ENCODE results near the gene BCL7A. TPM values are rescaled to one million over a fixed set of nuclear protein-coding genes. Genes with fewer than 3 reads are reported as not detected.
"Not testable (repeated sequence)": the region's sequence is repeated elsewhere in the genome, so short reads cannot be mapped to it uniquely, and the experiment has no call there.

Gene BCL7A
- total RNA-seq, 6 experiments from 2014 or later = 3.5 to 6.4 (median 4.6) TPM

DNA sequence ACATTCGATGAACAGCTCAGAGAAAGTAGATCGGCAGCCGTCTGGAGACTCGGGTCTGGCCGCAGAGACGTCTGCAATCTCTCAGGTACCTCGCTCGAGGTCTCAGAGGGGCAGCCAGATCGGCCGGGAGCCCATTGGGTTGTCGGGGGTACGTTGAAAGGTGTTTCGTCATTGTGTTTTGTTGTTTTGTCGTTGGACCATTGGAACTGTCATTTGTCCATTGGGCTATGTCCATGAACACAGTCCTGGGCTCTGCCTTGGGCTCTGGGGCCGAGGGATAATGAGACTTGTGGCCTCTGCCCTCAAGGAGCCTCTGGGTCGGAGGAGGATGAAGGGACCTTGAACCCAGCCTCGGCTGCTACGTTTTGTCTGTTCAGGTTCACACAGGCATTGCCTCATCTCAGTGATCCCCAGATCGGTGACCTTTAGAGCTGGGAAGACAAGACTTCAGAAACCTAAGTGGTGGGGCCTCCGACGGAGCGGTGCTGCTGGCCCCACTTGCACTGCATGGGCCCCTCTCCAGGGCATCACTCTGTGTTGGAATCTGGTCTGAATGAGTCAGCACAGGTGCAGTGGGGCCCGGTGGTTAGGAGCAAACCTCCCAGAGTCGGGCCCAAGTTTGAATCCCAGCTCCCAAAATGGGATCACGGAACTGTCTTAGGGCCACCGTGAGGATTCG, 33.3 kb downstream of the BCL7A start:
- H3K4me1 ChIP-seq = peaks cover 0 to 29% (median 11%) of the 10 kb centered on the region in 4 donors
- intact Hi-C loops (cut with DNase I) = loop anchor here (5.0 kb wide), 1 partner anchor 67 kb away; no protein-coding TSS in a partner anchor
- H3K36me3 ChIP-seq = no peaks in the 10 kb centered on the region
- DNase-seq (no peak), ATAC-seq (peak in 1 of 4 donors; percentile 7)
- 54% methylated on average over 12 of the region's 27 CpGs for WGBS (ENCODE audit: insufficient coverage, low coverage, low lambda C conversion rate, missing lambda C conversion rate)
- H3K27me3 ChIP-seq = no peaks in the 10 kb centered on the region
- peak overlapping the region in 1 of 3 donors; percentile 7 for H3K27ac ChIP-seq
- no peak overlapping the region for H3K4me3 ChIP-seq
- TF ChIP-seq, protein P1, sequence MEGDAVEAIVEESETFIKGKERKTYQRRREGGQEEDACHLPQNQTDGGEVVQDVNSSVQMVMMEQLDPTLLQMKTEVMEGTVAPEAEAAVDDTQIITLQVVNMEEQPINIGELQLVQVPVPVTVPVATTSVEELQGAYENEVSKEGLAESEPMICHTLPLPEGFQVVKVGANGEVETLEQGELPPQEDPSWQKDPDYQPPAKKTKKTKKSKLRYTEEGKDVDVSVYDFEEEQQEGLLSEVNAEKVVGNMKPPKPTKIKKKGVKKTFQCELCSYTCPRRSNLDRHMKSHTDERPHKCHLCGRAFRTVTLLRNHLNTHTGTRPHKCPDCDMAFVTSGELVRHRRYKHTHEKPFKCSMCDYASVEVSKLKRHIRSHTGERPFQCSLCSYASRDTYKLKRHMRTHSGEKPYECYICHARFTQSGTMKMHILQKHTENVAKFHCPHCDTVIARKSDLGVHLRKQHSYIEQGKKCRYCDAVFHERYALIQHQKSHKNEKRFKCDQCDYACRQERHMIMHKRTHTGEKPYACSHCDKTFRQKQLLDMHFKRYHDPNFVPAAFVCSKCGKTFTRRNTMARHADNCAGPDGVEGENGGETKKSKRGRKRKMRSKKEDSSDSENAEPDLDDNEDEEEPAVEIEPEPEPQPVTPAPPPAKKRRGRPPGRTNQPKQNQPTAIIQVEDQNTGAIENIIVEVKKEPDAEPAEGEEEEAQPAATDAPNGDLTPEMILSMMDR (IDR thresholded peaks at IDR 0.05) = no peak
- TF ChIP-seq POLR2A (IDR thresholded peaks at IDR 0.05) = no peak
- no peaks in the 10 kb centered on the region for H3K9me3 ChIP-seq

DNA sequence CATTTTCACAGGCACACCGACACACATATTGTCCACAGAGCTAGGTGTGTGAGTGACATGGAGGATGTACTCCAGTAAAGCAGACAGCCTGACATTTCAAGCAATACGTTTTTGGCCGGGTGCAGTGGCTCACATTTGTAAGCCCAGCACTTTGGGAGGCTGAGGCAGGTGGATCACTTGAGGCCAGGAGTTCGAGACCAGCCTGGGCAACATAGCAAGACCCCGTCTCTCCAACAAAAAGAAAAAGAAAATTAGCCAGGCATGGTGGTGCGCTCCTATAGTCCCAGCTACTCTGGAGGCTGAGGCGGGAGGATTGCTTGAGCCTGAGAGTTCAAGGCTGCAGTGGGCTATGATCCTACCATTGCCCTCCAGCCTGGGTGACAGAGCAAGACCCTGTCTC, 34.7 kb downstream of the BCL7A start:
- ATAC-seq, H3K9me3 ChIP-seq, DNase-seq, H3K36me3 ChIP-seq, H3K27me3 ChIP-seq, H3K27ac ChIP-seq, H3K4me3 ChIP-seq: not testable (repeated sequence)
- peaks cover 0 to 21% (median 6%) of the 10 kb centered on the region in 4 donors for H3K4me1 ChIP-seq
- intact Hi-C loops (cut with DNase I) = loop anchor here (5.0 kb wide), 1 partner anchor 66 kb away; no protein-coding TSS in a partner anchor
- WGBS (ENCODE audit: insufficient coverage, low coverage, low lambda C conversion rate, missing lambda C conversion rate) = 93% methylated on average over 2 of the region's 7 CpGs

DNA sequence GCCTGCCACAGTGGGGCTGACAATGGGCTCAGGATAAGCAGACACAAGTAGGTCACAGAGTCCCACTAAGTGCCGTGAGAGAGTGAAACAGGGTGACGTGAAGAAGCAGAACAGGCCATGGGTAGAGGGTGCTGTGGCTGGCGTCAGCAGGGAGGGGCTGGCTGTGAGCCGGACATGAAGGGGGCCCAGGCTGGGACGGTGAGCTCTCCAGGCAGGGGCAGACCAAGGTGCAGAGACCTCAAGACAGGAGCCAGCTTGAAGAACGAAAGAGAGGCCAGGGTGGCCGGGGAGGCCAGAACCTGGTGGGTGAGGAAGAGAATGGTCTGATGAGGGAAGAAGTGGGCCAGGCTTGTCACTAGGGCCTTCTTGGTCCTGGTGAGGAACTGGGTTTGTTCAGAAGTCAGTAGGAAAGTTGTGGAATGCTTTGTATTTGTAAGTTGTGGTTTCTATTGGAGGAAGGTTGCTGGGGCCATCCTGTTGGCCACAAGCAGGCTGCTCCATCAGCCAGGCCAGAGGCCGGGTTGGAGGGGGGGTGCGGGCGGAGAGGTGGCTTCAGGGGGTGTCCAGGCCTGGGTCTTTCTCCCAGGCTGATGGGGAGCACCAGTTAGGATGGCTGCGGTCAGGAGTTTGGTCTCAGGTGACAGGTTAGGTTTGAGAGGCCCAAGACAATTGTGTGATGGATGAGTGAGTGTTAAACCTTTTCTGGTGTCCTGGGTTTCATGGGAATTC, 35.5 kb downstream of the BCL7A start:
- intact Hi-C loops (cut with DNase I) = loop anchor here (5.0 kb wide), 1 partner anchor 65 kb away; no protein-coding TSS in a partner anchor
- Histone ChIP-seq H3K9me3 (no peaks in the 10 kb centered on the region), H3K36me3 (no peaks in the 10 kb centered on the region), H3K27ac (no peak overlapping the region), H3K4me1 (peaks cover 0 to 19% (median 3%) of the 10 kb centered on the region in 4 donors), H3K27me3 (no peaks in the 10 kb centered on the region), H3K4me3 (no peak overlapping the region)
- no peak for ATAC-seq
- WGBS (ENCODE audit: insufficient coverage, low coverage, low lambda C conversion rate, missing lambda C conversion rate) = 92% methylated on average over 6 of the region's 11 CpGs
- no peak for DNase-seq
- no peak for TF ChIP-seq POLR2A (IDR thresholded peaks at IDR 0.05)
- TF ChIP-seq, protein P1 (IDR thresholded peaks at IDR 0.05) = no peak

DNA sequence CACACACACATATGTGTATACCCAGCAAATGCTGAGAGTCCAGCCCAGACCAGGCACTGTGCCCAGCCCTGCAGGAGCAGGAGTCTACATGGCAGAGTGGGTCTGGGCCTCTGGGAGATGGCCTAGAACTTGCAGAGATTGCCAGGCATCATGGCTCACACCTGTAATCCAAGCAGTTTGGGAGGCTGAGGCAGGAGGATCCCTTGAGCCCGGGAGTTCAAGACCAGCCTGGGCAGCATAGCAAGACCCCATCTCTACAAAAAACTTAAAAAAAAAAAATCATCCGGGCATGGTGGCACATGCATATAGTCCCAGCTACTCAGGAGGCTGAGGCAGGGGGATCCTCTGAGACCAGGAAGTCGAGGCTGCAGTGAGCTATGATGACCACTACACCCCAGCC, 36.1 kb downstream of the BCL7A start:
- no peaks in the 10 kb centered on the region for H3K27me3 ChIP-seq
- DNase-seq (no peak), ATAC-seq (no peak)
- intact Hi-C loops (cut with DNase I) = loop anchor here (5.0 kb wide), 1 partner anchor 65 kb away; no protein-coding TSS in a partner anchor
- no peaks in the 10 kb centered on the region for H3K9me3 ChIP-seq
- 86% methylated on average over 3 of the region's 3 CpGs for WGBS (ENCODE audit: insufficient coverage, low coverage, low lambda C conversion rate, missing lambda C conversion rate)
- peaks cover 0 to 21% (median 4%) of the 10 kb centered on the region in 4 donors for H3K4me1 ChIP-seq
- no peaks in the 10 kb centered on the region for H3K36me3 ChIP-seq
- no peak overlapping the region for H3K4me3 ChIP-seq
- TF ChIP-seq, protein P1 (IDR thresholded peaks at IDR 0.05) = no peak
- no peak for TF ChIP-seq POLR2A (IDR thresholded peaks at IDR 0.05)
- no peak overlapping the region for H3K27ac ChIP-seq

Data from right lobe of liver (tissue), 6 donors.